Skeletal muscle cell (primary cell): ENCODE data around the gene RAB14.
A peak's percentile ranks its signal among the peaks of the same experiment; 100 is the strongest.

Source experiments
- DNase-seq: peaks from one replicate; pipeline ENCODE4 v3.0.0-alpha.2; 2010; ENCODE audit warnings: low read depth
- H3K4me3 ChIP-seq: 2 replicates; pipeline ENCODE4 v1.5.1; 2011; ENCODE audit warnings: low read depth, mild to moderate bottlenecking, control low read depth, low read length, moderate library complexity

Gene RAB14

DNA sequence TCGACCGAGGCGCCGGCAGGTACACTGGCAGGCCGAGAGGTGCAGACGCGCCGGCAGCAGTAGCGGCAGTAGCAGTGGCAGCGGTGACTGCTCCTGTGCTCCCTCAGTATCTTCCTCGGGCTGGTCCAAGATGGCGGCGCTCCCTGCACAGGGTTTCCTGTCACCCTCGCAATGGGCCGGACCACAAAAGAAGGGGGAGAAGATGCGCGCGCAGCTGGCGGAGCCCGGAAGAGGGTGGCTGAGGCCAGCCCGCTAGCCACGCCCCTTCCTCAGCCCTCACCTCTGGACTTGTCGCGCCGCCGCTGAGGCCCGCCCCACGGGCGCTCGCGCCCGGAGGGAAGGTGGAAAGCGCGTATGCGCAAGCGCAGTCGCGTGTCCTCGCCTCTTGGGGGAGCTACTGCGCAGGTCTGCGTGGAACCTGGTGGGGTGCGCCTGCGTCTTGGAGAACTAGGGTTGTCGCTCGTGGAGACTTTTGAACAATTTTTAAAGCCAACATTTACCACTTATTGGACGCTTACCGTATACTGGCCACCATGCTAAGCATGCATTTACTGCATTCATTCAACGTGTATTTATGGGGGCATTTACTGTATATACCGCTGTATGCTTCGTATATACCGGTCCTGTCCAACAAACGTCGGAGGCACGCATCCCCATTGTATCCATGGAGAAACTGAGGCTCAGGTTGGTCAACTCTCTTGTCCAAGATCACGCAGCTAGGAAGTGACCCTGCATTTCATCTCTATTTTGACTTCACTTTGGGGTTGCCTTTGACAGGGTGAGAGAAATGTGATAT lies at the start of gene RAB14:
TSS of gene RAB14 (minus strand) at position 132 of the 796 bp plus-strand sequence. CDS start 8,457 bp downstream, outside the sequence.
- peak within 1 kb of the TSS; percentile 75 for H3K4me3 ChIP-seq
- peak; percentile 88 for DNase-seq

DNA sequence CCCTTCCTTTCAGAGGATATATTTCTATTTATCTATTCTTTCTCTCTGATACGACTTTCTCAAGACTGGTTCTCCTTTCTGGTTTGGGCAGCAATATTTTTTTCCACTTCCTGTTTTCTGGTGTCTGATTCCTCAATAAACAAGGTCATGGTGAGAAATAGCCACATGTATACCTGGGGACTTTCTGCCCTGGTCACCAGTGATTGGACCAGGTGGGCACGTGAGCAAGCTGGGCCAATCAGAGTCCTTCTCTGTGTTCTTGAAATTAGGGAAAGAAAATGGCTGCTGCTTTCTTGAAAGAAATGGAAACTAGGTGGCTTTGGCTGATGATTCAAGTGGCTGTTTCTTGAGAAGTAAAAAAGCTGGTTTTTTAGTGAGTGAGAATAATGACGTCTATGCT lies 47.9 kb upstream of the RAB14 start:
- H3K4me3 ChIP-seq, result no peak overlapping the region
- DNase-seq, result no peak

DNA sequence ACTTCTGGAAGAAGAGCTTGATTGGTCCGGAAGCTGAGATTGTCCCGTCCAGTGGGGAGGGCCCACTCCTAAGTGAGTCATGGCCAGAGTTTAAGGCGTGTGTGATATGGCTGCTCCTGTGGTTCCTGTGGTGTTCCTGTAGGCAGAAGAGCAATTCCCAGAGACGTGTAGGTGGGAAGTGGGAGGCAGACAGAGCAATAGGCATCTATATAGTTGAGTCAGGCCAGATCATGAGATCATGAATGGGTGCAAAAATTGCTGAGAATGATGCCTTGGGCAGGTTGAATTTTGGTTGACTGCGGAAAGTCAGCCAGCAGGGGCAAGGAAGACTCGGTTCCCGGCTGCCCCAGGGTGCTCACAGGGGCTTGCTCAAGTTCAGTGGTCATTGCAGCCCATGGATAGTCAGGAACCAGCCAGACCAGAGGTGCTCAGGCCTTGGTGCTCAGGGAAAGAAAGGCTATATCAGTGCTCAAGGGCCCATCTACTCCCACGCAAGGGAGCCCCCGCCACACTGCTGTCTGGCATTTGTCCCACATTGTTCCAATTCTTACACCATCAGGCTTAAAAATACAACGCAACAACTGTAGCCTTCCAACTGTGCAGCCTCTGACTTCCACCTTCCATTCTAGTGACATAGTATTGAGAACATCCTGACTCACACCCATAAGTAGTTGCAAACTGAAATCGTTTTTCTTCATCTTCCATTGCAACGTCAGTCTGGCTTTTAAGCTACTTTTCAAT lies 45.3 kb upstream of the RAB14 start:
- H3K4me3 ChIP-seq, result no peak overlapping the region
- peak; percentile 89 for DNase-seq

DNA sequence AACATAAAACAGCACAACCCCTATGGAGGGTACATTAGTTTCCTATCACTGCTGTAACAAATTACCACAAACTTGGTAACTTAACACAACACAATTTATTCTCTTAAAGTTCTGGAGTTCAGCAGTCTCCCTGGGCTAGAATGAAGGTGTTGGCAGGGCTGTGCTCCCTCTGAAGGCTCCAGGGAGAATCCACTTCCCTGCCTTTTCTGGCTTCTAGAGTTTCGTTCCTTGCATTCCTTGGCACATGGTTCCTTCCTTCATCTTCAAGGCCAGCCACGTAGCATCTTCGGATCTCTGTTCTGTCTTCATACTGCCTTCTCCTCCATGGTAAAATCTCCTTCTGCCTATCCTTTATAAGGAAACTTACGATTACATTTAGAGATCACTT lies 41.3 kb upstream of the RAB14 start:
- no peak overlapping the region for H3K4me3 ChIP-seq
- DNase-seq, result no peak

DNA sequence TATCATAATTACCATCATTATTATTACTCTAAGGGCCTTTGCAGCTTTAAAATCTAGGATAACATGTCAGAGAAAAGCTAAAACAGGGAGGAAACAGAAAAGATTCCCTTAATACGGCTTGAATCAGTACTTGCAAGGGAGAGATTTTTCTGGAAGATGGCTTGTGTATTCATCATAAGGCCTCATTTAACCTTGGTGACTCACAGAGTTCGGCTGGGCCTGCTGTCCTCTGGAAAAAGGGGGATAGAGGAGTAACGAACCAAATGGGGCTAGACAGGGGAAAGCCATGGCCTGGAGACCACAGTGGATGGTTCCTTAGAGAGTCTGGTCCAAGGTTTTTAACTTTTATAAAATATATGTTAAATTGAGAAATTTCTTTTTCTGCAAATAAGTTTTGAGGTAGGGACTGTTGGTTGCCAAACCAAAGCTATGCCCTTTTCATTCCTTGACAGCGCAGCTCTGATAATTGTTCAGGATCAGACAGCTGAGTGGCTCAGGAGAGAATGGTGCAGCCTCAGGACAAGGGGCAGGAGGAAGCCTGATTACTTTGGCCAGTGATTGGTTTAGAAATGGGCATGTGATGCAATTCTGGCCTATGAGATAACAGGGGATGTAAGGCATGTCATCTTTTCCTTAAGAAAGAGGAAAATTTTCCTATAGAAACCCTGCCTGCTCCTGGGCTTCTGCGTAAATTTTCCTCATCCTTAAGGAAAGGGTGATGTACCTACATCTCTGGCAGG lies 40.7 kb upstream of the RAB14 start:
- H3K4me3 ChIP-seq, result no peak overlapping the region
- no peak for DNase-seq

DNA sequence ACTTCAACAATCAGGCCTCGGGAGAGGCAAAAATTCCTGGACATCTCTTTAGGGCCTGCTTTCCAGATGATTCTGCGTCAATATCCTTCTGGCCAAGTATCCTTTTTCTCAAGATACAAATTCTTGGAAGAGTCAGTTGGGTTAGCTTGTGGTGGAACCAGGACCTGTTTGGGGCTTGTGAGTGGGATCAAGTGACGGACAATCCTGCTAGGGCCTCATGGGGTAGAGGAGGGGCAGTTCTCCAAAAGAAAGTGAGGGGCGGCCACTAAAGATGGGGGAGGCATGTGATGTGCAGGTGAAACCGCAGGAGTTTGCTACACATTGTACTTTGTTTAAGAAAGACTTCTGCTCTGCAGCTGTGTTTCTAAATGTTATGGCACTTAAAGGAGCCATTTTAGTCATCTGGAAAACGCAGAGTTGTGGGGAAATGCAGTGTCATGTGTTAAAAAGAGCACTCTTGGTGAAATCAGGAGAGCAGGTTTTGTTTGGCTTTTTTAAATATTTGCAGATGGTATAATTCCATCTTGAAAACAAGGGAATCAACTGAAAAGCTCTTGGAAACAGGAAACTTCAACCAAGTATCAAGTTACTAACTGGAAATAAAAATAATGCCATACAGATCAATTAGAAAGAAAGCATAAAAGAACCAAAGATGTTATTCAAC lies 38.9 kb upstream of the RAB14 start:
- no peak for DNase-seq
- H3K4me3 ChIP-seq, result no peak overlapping the region

DNA sequence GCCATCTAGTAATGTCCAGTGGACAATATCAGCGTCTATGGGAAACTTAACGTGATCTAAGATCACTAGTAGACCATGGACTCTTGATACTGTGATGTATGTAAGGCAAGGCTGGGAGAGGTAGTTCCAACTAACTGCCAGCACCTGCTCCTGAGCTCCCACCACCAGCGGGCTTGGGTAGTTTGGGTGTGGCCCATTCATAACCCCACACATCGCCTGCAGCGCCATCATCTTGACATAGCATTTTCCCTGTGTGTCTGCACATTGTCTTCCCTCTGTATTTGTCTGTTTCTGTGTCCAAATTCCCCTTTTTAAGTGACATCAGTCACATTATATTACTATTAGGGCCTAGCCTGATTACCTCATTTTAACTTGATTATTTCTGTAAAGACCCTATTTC lies 38.2 kb upstream of the RAB14 start:
- DNase-seq, result no peak
- no peak overlapping the region for H3K4me3 ChIP-seq

DNA sequence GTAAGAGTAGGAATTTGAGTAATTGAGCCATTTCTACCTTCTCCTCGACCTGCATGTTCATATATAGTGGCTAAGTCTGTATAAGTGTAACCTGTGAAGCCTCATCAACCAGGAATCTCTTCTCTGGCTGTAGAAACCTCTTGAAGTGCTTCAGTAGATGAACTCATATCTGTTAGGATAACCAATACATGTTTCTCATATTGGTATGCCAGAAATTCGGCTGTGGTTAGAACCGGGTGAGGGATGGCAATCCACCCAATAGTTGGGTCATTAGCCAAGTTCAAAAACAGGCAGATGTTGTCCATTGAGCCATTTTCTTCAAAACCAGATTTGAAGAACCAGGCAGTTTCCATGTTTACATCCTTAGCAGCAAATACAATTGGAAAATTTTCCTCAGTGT lies 37.4 kb upstream of the RAB14 start:
- no peak for DNase-seq
- no peak overlapping the region for H3K4me3 ChIP-seq

DNA sequence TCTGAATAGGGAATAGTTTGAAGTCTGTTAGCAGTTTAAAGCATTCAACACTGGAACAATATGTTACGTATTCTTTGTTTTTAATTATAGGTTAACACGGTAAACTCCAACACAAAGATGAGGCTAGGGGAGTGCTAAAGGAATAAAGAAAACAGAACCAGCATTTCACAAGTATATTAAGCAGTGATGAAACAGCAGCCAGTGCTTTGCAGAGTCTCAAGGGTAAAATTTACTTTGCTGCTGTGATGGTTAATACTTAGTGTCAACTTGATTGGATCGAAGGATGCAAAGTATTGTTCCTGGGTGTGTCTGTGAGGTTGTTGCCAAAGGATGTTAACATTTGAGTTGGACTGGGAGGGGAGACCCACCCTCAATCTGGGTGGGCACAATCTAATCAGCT lies 36.2 kb upstream of the RAB14 start:
- no peak for DNase-seq
- H3K4me3 ChIP-seq, result no peak overlapping the region

DNA sequence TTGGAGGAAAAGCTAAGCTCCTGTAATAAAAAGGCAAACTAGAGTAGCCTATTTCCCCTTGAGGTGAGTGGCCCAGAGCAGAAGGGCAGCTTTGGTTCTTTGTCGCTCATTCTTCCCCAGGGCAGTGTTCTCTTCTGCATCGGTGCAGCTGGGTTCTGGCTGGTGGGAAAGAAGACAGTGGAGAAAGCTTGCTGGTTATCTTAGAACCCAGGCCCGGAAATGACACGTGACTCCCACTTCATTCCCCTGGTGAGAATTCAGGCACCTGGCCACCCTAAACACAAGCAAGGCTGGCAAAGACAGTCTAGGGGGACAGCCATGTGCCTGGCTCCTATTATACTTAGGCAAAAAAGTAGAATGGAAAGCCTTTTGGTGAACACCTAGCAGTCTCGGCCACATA lies 33.8 kb upstream of the RAB14 start:
- DNase-seq, result no peak
- H3K4me3 ChIP-seq, result no peak overlapping the region

DNA sequence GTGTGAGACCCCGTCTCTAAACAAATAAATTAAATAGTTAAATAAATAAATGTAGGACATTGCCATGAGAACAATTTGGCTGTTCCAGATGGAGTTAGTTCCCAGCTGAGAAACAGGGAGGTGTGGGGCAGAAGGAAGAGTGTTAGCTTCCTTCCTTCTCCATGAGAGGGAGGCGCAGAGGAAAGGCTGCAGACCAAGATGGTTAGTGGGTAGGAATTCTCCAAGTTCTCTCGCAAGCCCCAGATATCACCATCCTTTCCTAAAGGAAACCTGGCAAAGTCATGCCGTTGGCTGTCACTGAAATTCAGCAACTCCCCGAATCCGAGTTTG lies 33.1 kb upstream of the RAB14 start:
- DNase-seq, result no peak

DNA sequence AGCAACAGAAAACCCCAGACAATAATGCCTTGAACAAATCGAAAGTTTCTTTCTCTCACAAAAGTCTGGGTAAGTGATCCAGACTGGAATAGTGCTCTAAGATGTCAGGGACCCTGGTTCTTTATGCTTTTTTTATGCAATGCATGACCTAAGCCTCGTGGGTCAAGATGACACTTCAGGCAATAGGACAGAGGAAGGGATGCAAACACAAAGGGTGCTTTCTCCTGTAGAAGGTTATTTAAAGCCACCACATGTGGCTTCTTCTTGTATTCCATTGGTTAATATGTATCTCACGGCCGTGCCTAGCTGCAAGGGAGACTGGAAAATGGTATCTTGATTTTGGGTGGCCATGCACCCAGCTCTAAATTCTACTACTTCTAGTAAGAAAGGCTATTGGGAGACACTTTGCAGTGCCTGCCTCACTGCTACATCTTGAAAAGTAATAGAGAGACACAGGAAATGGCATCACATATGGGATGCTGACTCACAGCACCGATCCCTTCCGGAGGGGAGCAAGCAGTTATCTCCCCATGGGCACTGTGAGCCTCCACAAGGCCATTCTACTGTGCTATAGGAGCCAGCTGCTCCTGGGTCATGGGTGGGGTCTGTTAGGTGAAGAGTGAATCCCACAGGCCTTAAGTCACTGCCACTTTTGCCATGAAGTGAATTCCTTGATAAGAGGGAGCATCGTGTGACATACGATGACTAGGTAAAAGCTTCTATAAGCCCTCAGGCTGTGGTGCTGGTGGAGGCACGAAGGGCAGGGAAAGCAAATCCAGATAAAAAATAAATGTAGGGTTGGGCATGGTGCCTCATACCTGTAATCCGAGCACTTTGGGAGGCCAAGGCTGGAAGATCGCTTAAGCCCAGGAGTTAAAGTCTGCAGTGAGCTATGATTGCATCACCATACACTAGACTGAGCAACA lies 32.5 kb upstream of the RAB14 start:
- no peak overlapping the region for H3K4me3 ChIP-seq
- DNase-seq, result no peak

More for the DNA sequence above, 33.1 kb upstream of the RAB14 start:
- no peak overlapping the region for H3K4me3 ChIP-seq

DNA sequence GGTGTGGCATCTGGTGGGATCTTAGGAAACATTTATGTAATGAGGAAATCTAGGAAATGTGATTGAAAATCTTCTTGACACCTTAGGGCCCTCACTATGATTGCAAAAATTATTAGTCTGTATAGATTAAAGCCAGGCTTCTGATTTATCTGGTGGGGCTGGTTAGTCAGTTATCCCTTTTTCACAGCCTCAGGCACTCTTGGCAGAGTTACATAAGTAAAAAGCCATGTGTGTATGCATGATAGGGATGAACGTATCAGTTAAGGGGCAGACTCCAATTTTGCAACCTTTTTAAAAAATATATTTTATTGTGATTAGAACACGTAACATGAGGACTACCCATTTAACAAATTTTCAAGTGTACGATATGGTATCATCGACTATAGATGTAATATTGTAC lies 30.6 kb upstream of the RAB14 start:
- no peak overlapping the region for H3K4me3 ChIP-seq
- no peak for DNase-seq

DNA sequence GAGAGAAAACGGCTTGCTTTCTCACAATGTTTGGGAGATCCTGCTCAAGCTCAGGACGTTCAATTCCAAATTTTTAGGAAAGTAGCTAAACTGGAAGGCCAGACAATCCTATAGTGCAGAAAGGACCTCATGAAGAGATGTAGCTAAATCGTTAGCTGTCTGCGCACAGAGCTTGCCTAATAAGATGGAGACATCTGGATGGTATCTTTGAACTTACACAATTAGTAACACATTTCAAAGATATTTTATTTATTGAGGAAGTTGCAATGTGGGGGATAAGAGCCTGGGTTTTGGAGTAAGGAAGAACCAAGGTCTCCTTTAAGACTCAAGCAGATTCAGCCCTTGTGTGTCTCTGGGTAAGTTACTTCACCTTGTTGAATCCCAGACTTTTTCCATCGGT lies 28.6 kb upstream of the RAB14 start:
- no peak overlapping the region for H3K4me3 ChIP-seq
- no peak for DNase-seq

DNA sequence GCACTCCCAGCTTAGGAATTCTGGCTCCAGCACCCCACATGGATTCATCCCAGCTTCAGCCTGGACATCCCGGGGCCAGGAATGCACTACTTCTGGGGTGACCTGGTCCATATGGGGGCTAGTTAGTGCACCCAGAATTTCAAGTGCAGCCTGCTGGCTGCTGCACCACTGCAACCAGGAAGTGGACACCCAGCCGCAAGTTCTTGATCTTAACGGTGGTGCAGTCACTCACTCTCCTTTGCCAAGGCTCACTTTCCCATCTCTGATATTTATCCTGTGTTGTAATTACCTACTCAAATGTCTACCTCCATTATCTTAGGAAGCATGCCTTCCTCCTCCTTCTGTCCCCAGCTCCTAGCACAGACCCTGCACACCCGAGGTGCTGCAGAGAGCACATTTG lies 26.2 kb upstream of the RAB14 start:
- no peak for DNase-seq
- no peak overlapping the region for H3K4me3 ChIP-seq

DNA sequence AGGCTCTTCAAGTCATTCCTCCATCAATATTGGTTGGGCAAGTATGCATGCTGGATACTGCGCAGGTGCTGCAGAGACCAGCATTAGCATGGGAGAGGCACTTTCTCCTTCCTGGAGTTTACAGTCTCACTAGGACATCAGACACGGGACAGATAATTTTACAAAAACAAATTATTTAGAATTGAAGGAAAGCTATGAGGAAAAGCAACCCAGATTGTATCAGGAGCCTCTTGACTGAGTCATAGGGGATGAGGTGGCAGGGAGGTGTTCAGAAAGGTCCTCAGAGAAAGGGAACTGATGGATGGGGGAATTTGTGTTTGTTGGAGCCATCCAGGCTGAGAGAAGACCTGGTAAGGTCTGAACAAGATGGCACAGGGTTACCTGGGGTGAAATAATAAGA lies 24.5 kb upstream of the RAB14 start:
- H3K4me3 ChIP-seq, result no peak overlapping the region
- DNase-seq, result no peak

DNA sequence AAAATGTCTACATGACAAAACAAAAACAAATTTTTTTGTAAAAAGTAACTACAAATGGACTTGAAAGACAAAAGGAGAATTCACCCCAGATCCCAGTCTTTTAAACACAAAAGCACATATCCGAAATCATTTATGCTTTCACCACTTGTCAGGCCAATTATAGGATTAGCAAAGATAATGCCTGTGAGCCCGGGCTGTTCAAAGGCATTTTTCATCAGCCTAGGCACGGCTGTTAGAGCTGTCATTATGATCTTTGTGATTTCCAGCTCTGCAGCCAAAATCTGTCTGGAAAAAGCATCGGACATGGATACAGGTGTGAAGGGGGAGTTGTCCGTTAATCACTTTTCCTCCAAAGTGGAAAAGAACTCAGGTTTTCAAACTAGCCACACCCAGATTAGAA lies 23.6 kb upstream of the RAB14 start:
- no peak overlapping the region for H3K4me3 ChIP-seq
- DNase-seq, result no peak

DNA sequence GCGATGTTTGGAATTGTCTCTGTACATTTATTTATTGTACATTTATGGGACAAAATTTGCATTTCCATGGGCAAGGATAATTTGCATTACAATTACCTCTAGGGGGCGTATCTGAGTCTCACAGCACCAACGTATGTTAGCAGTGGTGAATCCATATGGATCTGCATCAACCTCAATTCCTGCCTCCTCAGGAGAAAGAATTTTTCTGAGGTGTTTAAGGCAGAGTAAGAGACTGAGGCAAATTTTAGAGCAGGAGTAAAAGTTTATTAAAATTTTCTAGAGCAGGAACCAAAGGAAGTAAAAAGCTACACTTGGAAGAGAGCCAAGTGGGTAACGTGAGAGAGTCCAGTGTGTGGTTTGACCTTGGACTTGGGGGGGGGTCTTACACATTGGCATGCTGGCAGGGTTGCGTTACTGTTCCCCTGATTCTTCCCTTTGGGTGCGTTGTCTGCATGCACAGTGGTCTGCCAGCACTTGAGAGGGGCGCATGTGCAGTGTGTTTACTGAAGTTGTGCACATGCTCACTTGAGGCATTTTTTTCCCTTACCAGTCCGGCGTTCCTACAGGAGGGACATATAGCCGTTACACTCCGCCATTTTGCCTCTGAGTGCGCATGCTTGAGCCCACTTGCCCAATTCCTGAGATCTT lies 21.0 kb upstream of the RAB14 start:
- no peak for DNase-seq

DNA sequence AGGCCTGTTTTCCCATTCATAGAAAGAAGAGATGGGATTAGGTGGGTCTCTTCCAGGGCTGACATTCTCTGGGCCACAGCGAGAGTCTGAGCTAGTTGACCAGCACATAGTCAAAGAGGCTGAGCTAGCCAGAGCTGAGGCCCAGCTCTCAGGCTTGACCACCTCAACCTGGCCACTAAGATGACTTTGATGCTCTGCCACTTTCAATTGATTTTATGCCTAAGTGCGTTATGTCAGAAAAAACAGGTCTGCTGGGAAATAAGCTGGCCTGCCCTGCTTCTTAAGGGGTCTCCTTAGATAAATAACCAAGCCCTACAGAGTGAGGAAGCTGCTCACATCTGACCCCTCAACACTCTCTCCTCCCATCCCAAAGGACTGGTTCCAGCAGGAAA lies 20.0 kb upstream of the RAB14 start:
- no peak overlapping the region for H3K4me3 ChIP-seq
- DNase-seq, result no peak

More for the DNA sequence above, 21.0 kb upstream of the RAB14 start:
- no peak overlapping the region for H3K4me3 ChIP-seq
